IPS DF 4.7 (cell line): ENCODE measurements around the gene TRAF2.
"Not testable (repeated sequence)": the region's sequence is repeated elsewhere in the genome, so short reads cannot be mapped to it uniquely, and the experiment has no call there.

Source experiments
- DNase-seq: peaks from one replicate; pipeline ENCODE4 v3.0.0-alpha.2; 2013; ENCODE audit warnings: low spot score; ENCODE audit errors: extremely low read depth

TRAF2 gene, protein sequence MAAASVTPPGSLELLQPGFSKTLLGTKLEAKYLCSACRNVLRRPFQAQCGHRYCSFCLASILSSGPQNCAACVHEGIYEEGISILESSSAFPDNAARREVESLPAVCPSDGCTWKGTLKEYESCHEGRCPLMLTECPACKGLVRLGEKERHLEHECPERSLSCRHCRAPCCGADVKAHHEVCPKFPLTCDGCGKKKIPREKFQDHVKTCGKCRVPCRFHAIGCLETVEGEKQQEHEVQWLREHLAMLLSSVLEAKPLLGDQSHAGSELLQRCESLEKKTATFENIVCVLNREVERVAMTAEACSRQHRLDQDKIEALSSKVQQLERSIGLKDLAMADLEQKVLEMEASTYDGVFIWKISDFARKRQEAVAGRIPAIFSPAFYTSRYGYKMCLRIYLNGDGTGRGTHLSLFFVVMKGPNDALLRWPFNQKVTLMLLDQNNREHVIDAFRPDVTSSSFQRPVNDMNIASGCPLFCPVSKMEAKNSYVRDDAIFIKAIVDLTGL

DNA sequence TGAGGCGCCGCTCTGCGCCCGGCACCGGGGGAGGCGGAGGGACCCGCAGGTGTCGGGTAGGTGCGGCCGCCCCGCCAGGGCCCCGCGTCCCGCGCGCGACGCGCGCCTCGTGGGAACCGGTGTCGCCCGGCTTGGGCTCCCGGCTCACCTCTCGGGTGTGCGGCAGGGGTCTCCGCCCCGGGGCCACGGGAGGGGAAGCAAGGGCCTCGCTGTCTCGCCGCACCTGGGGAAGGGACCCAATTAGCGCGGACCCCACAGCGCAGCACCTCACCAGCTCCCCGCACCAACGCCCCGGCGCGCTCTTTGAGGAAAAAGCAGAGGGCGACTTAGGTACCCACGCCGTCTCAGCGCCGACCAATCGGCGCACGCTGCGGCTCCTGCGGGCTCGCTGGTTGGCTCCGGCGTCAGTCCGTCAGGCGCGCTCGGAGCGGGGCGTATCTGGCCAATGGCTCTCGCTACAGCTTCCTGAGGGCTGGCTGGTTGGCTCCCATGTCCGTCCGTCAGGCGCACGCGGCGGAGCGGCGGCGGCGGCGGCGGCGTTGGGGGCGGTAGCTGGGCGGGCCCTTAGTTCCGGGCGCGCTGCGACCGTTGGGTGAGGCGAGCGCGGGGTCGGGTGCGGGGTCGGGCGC, at the start of gene TRAF2:
TSS of gene TRAF2 (plus strand) at position 567 of the 629 bp plus-strand sequence. CDS start 12,225 bp downstream, outside the sequence.
- DNase-seq, result peak; percentile 96

DNA sequence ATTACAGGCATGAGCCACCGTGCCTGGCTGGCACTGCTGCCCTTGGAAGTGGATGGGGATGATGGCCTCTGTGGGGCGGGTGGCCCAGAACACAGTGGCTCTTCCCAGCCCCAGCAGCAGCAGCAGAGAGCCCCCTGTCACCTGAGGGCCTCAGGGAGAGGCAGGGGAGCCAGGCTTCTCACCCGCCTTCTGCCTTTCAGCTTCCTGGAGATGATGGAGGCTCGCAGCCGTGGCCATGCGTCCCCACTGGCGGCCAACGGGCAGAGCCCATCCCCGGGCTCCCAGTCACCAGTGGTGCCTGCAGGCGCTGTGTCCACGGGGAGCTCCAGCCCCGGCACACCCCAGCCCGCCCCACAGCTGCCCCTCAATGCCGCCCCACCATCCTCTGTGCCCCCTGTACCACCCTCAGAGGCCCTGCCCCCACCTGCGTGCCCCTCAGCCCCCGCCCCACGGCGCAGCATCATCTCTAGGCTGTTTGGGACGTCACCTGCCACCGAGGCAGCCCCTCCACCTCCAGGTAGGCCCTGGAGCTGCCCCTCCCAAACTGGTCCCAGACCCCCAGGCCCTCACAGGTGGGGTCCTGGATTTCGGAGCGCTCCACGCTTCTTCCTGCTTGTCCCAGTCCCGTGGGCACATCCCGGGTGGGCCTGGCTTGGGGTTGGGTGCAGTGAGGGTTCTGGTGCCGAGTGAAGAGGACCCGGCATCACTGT, 49.0 kb upstream of the TRAF2 start:
- DNase-seq, result no peak

DNA sequence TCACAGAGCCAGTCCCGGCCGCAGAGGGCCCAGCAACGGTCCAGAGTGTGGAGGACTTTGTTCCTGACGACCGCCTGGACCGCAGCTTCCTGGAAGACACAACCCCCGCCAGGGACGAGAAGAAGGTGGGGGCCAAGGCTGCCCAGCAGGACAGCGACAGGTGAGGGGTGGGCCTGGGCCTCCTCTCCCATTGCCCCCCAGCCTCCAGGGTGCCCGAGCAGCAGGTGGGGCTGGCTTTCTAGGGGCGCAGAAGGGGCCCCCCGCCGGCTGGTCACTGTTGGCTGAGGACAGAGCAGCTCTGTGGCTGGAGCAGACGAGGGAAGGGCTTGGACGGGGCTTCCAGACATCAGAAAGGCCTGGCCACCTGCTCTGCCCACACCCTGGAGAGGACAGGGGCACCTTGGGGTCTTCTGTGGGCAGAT, 48.4 kb upstream of the TRAF2 start:
- DNase-seq, result not testable (repeated sequence)

DNA sequence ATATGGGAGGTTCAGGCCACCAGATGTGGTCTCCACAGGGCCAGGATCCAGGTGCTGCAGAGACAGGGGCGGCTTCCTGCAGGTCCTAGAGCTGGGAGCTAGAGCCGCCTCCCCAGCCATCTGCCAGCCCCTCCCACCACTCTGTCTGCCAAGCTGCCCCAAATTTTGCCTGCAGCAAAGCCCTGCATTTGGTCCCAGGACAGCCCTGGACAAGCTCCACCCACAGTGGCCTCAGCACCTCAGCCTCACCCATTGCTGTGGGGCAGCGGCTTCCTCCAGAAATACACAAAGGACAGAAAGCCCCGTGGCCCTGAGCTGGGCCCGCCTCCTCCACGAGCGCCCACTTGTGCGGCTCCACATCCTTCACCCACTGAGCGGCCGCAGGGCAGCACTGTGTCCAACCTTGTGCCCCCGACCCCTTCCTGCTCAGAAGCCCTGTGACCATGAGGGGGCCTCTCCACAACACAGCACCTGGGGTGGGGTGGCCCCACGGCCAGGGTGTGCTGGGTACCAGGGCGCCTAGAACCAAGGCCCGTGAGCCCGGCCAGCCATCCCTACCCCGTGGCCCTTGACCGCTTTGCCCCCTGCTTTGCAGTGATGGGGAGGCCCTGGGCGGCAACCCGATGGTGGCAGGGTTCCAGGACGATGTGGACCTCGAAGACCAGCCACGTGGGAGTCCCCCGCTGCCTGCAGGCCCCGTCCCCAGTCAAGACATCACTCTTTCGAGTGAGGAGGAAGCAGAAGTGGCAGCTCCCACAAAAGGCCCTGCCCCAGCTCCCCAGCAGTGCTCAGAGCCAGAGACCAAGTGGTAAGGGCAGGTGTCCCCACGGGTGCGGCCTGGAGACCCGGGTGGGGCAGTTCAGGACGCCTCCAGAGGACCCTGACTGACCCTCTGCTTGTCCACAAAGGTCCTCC, 47.7 kb upstream of the TRAF2 start:
- no peak for DNase-seq

DNA sequence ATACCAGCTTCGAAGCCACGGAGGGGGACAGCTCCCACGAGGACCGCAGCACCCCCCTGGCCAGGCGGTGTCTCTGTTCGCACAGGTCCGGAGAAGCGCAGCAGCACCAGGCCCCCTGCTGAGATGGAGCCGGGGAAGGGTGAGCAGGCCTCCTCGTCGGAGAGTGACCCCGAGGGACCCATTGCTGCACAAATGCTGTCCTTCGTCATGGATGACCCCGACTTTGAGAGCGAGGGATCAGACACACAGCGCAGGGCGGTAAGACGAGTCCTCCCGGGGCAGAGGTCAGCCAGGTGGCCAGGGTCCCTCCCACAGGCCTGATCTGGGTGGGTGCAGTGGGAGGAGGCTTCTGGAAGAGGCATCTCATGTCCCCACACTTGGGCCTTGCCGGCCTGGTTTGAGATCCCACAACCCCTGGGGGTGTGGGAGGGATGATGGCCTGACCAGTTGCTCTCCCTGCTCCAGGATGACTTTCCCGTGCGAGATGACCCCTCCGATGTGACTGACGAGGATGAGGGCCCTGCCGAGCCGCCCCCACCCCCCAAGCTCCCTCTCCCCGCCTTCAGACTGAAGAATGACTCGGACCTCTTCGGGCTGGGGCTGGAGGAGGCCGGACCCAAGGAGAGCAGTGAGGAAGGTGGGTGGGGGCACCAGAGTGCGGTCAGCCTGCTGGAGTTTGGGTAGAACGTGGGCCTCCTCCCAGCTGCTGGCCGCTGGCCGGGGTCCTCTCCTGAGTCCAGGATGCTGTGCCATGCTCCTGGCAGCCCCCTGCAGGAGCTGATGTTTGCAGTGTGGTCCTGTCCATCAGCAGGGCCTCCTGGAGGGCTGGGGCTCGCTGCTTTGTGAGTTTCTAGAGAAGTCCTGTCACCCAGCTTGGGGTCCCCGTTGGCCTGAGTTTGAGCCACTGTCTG, 46.8 kb upstream of the TRAF2 start:
- DNase-seq, result no peak

DNA sequence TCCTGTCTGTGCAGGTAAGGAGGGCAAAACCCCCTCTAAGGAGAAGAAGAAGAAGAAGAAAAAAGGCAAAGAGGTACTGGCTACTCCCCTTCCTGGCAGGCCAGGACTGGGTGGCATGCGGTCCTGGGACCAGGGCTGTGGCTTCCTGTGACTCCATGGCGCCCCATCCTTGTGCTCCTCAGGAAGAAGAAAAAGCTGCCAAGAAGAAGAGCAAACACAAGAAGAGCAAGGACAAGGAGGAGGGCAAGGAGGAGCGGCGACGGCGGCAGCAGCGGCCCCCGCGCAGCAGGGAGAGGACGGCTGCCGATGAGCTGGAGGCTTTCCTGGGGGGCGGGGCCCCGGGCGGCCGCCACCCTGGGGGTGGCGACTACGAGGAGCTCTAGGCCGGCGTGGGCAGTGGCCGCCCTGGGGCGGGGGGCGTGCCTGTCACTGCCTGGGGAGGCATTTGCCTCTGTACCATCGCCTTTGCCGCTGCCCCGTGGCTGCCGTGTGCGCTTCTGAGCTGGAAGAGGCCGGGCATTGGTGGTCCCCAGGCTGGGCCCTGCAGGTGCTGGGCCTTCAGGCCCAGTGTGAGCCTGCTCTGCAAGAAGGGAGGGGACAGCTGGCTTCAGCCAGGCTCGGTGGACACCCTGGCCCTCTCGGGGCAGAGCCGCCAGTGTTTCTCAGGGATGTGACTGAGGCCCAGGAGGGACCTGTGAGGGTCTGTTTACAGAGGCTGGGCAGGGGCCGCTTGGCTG, 46.0 kb upstream of the TRAF2 start:
- DNase-seq, result no peak

DNA sequence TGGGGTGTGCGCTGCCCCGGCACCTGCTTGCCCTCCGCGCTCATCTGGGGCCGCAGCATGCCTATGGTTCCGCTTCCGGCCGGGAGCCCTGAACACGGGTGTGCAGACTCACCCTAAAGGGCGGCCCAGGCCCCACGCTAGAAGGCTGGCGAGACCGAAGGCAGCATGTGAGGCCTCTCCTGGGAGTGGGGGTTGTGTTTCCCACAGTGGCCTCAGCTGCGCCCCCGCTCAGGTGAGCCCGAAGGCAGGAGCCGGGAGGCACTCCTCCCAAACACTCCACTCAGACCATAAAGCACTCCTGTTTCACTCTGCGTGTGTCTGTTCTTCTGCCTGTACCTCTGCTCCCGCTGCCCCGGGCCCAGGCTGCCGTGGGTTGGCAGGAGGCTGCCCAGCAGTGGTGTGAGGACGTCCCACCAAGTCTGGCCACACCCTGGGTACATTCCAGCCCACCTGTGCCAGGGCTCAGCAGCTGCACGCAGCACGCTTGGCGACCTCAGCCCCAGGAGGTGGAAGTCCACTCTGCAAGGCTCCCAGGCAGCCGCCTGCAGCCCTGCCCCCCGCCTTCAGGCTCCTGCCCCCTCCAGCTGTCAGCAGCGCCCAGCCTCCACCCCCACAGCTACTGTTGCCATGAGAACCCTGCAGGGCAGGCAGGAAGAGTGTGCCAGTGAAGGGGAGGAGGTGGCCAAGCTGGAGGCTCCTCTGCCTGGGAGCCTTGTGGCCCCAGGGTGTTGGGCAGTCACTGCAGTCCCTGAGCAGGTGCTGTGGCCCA, 45.3 kb upstream of the TRAF2 start:
- no peak for DNase-seq

DNA sequence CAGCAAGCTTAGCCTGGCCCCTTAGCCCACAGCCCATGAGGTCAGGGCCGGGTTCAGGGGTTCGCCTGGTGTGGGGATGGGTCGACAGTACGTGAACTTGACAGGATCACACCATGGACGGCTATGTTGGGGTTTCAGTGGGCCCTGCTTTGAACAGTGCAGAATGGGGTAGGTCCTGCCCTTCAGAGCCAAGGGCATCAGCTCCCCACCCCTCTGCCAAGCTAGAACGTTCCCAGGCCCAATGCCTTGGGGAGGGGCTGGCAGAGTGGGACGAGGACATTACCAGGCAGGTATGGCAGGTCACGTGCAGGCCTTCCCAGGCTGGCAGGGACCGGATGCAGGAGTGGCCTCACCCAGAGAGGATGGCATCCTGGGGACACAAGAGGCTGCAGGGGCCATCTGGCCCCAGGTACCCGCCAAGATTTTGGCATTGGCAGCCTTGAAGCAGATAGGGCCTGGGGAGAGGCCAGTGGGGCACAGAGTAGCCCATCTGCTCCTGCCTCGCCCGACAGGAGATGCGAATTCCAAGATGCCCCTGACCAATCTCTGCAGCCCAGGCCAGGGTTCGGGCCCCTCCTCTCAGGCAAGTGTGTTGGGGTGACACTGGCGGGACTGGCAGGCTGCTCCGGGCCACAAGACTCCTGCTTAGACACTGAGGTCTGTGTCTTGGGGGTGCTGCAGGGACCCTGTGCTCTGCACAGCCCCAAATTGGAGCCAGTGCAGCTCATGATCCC, 44.5 kb upstream of the TRAF2 start:
- DNase-seq, result not testable (repeated sequence)

DNA sequence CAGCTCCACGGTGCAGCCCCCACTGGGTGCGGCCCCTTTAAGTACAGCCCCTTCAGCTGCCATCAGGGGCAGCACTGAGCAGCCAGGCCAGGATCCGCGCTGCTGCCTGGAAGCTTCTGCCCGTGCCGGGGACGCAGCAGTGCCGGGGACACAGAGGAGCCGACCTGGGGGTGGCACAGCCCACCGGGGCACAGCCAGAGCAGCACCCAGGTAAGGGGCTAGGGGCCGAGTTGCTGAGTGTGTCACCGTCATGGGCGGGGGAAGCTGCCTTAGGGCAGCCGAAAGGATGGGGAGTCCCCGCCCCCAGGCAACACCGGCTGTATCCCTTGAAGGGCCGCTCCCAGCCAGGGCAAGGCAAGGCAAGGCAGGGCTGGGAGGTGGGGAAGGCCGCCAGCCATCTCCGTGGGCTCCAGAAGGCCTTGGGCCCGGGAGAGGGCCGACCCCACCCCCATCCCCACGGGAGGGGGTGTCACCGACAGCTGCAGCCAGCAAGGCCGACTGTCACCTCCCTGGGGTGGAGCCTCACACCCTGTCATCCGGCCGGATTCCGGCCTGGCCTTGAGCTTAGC, 43.9 kb upstream of the TRAF2 start, which contains the start of gene AJM1:
TSS of gene AJM1 (plus strand) at position 99 of the 569 bp plus-strand sequence. CDS start 1,937 bp downstream, outside the sequence.
- DNase-seq, result not testable (repeated sequence)

DNA sequence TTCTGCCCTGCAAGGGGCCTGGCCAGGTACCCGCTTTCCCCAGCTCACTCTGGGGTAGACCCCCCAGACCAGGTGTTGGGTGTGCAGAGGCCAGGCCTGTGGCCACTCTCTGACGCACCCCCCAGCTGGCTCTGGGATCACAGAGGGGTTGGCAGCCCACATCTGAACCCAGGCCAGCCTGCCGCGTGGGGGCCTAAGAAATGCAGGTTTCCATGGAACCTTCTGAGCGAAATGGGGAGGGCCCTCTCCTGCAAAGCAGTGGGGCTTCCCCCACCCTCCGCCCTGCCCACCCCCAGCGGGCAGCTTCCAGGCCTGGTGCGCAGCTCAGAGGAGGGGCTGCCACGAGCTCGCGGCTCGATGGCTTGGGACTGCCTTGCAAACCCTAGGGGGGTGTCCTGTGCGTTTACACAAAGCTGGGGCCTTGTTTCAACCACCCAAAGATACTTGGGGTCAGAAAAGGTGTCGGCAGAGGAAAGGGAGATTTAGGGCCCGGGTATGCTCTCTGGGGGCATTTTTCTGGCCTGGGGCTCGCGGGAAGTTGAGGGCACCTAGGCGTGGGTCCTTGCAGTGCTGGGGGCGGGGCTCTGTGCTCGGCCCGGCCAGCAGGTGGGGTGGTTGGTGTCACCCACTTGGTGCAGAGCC, 43.0 kb upstream of the TRAF2 start:
- DNase-seq, result not testable (repeated sequence)

DNA sequence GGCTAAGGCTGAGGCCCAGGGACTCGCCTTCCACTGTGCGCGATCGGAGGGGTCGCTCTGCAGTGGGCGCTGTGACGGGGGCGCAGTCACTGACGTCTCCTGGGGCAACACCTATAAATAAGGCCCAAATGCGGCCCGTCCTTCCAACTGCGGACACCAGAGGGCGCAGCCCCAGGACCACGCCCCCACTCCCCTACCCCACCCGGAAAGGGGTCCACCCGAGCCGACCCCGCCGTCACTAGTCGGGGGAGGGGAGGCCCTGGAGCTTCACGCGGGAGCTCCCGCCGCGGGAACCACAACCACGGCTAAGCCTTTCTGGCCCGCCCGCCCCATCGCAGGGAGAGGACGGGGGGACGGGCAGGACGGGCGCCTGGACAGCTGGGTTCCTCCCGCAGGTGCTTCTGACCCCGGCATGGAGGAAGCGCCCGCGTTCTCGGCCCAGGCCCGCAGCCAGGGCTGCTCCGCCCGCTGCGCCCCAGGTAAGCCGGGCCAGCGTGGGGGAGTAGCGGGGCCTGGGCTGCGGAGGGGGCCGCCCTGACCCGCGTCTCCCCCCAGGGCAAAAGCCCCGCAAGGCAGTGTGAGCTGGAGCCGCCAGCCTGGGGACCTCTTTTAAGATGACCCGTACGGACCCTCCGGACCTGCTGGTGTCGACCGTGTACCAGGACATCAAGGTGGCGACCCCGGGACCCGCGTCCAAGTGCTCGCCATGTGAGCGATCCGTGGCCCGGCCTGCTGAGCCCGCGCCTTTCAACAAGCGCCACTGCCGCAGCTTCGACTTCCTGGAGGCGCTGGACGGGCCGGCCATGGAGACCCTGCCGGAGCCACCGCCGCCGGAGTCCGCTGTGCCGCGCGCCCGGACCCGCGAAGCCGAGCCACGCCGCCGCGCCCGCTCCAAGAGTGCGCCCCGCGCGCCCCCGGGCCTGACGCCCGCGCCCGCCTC, 42.2 kb upstream of the TRAF2 start:
- not testable (repeated sequence) for DNase-seq

DNA sequence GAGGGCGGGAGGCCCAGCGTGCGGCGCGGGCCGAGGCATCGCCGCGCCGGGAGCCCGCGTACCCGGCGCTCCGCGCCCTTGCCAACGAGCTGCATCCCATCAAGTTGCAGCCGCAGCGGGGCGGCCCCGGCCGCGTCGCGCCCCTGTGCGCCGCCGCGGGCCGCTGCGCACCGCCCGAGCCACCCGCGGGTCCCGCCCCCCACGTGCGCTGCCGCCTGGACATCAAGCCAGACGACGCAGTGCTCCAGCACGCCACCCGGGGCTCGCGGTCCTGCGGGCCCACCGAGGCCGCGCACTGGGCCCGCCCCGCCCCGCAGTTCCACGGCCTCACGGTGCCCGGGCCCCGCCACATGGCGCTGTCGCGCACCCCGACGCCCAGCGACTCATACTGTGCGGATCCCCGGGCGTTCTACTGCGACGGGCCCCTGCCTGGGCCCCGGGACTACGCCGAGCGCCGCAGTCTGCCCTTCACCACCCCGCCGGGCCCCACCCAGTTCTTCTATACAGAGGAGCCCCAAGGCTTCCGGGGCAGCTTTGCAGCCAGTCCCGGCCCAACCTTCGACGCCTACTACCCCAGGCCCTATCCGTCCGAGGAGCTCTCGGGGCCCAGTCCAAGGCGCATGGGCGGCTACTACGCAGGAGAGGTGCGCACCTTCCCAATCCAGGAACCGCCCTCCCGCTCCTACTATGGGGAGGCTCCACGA, 41.4 kb upstream of the TRAF2 start:
- DNase-seq, result no peak

DNA sequence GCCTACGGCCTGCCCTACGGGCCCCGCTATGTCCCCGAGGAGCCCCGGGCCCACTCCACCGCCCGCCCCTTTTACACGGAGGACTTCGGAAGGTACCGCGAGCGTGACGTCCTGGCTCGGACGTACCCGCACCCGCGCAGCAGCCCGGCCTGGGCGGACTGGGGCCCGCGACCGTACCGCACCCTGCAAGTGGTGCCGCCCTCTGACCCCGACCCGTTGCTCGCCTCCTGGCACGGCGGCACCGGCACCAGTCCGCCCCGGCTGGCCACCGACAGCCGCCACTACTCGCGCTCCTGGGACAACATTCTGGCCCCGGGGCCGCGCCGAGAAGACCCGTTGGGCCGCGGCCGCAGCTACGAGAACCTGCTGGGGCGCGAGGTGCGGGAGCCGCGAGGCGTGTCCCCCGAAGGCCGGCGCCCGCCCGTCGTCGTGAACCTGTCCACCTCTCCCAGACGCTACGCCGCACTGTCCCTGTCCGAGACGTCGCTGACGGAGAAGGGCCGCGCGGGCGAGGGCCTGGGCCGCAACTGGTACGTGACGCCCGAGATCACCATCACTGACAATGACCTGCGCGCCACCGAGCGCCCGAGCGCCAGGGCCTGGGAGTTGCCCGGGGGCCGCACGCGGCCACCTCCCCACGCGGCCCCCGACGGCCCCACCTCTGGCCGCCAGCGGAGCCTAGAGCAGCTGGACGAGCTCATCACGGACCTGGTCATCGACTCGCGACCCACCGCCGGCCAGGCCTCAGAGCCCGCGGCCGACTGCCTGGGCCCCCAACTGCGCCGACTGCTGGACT, 40.7 kb upstream of the TRAF2 start:
- no peak for DNase-seq
